Activated T-cell treated with anti-CD3 and anti-CD28 coated beads, Interleukin-2, amount 50 U/mL, for 72 hours (primary cell): ENCODE data around the gene SS18L1. TPM values are rescaled to one million over a fixed set of nuclear protein-coding genes. Genes with fewer than 3 reads are reported as not detected.

Experiments
- ATAC-seq, 2 donors: fragments of 150-1000 bp; cut with Tn5 transposase; replicated peaks in 1 of 2; 2 replicates each; pipeline ENCODE4 v1.10.0; 2021; ENCODE audit warnings: moderate library complexity in 2 of 2, mild to moderate bottlenecking in 1 of 2
- DNase-seq, 2 donors: peaks; one replicate each; pipeline ENCODE4 v3.0.0; 2021 to 2022; ENCODE audit warnings: mixed read lengths in 1 of 2
- H3K27ac Mint-ChIP-seq: one replicate; pipeline ENCODE4 v1.8.0; 2022; ENCODE audit warnings: mild to moderate bottlenecking, moderate library complexity, mixed read lengths
- H3K27me3 Mint-ChIP-seq: one replicate; pipeline ENCODE4 v1.8.0; 2022; ENCODE audit warnings: low read depth, mixed read lengths
- H3K36me3 Mint-ChIP-seq, 2 donors: one replicate each; pipeline ENCODE4 v1.8.0; 2022; ENCODE audit warnings: mixed read lengths in 2 of 2, mild to moderate bottlenecking in 1 of 2; ENCODE audit not compliant: insufficient read depth in 2 of 2
- H3K4me1 Mint-ChIP-seq: one replicate; pipeline ENCODE4 v1.8.0; 2022; ENCODE audit warnings: low read depth, mixed read lengths
- H3K4me3 Mint-ChIP-seq, 2 donors: one replicate each; pipeline ENCODE4 v1.8.0; 2022; ENCODE audit warnings: mild to moderate bottlenecking in 2 of 2, mixed read lengths in 2 of 2, moderate library complexity in 2 of 2
- H3K9me3 Mint-ChIP-seq, 2 donors: one replicate each; pipeline ENCODE4 v1.8.0; 2022; ENCODE audit warnings: mixed read lengths in 2 of 2
- total RNA-seq, 2 donors: library from RNA; stranded (reverse); gene quantifications; one replicate each; pipeline ENCODE4 v1.2.3, GENCODE V29; 2022

SS18L1 gene
- total RNA-seq, 2 donors from 2014 or later: 16.1 to 19.8 TPM

DNA sequence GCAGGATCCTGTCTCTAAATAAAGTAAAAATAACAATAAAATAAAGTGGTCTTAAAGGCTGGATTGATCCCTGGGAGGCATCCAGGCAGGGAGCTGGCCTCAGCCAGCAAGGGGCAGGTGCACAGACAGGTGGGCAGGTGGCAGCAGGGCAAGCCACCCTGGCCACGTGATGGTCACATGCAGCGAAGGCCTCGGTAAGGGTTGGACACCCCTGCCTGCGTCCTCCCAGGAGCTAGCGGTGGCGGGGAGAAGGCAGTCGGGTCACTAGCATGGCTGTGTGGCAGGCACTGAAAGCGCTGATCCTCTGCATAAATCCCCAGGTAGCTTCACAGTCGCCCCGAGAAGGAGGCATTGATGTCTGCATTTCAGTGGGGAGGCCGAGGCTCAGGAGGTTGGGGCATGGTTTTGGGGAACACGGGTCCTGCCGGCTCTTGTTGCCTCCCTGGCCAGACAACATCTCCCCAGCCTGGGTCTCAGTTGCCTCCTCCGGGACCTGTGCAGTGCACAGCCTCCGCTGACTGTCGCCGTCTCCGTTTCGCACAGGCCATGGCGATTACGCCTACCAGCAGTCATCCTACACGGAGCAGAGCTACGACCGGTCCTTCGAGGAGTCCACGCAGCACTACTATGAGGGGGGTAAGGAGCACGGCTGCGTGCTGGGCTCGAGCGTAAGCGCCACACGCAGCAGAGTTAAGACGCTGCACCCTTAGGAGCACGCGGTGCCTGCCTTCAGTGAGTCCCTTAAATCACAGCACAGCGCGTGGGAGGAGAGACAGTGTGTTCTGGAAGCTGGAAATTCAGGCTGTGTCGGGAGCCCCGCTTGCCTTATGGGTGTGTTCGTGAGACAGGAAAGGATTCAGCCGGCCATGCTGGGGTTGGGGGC is 21.6 kb downstream of the SS18L1 start:
- Mint-ChIP-seq H3K4me1 (peaks cover 6% of the 10 kb centered on the region), H3K4me3 (no peak overlapping the region), H3K27ac (no peak overlapping the region), H3K27me3 (no peaks in the 10 kb centered on the region), H3K9me3 (no peaks in the 10 kb centered on the region), H3K36me3 (peaks cover 0 to 3% of the 10 kb centered on the region in 2 donors)
- ATAC-seq (no peak), DNase-seq (no peak)

DNA sequence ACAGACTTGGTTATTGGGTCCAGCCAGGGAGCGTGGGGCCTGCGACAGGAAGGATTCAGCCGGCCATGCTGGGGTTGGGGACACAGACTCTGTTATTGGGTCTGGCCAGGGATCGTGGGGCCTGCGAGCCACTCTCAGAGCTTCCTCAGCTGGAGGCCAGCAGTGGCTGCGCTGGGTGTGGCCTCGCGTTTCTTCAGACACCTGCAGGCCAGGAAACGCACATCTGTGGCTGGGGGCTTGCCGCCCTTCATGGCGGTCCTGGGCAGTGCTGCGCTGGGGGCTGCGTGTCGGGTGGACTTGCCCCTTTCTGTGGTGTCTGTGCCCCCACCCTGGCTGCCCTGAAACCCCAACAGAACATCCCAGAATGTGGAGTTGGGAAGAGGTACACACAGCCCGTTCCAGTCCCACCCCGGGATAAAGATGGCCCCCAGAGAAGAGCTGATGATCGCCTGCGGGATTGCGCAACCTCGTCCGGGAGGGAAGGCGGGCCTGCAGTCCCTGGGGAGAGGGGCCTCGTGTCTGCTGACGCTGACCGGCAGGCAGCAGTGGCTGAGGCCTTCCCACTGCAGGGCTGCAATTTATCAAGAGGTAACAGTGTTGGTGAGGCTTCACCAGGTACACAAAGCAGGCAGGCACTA is 22.3 kb downstream of the SS18L1 start:
- H3K4me3 Mint-ChIP-seq: no peak overlapping the region
- H3K36me3 Mint-ChIP-seq: peaks cover 0 to 3% of the 10 kb centered on the region in 2 donors
- DNase-seq (no peak), ATAC-seq (no peak)
- H3K9me3 Mint-ChIP-seq: no peaks in the 10 kb centered on the region
- no peaks in the 10 kb centered on the region for H3K4me1 Mint-ChIP-seq
- no peaks in the 10 kb centered on the region for H3K27me3 Mint-ChIP-seq
- H3K27ac Mint-ChIP-seq: no peak overlapping the region

DNA sequence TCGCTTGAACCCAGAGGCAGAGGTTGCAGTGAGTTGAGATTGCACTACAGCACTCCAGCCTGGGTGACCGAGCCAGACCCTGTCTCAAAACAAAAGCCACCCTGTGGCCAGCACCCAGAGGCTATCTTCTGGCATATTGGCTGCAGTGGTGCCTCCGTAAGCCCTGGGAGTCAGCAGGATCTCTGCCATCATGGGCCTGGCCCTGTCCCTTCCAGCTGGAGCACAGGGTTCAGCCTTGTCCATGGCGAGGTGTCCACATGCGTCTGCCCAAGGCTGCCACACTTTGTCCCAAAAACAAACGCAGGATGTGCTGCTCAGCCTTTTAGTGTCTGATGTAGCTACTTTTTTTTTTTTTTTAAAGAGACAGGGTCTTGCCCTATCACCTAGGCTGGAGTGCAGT is 23.9 kb downstream of the SS18L1 start:
- ATAC-seq: no peak

DNA sequence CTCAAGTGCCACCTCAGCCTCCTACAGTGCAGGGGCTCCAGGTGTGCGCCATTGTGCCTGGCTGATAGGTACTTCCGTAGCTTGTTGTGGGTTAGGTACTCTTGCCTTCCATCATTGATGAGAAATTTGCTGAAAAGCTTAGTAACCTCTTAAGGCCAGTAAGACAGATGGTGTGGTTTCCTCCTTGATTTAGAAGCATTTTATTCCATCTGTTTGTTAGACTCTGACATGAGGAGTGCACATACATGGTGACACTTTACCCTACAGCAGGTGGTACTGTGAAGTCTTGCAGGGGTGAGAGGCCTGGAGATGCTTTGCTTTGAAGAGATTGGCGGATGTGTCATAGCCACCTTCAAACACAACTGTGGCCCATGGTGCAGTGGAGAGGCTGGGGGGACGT is 24.5 kb downstream of the SS18L1 start:
- Mint-ChIP-seq H3K9me3 (no peaks in the 10 kb centered on the region), H3K4me1 (no peaks in the 10 kb centered on the region), H3K27me3 (no peaks in the 10 kb centered on the region), H3K36me3 (peaks cover 0 to 3% of the 10 kb centered on the region in 2 donors), H3K4me3 (no peak overlapping the region), H3K27ac (no peak overlapping the region)
- ATAC-seq: no peak
- no peak for DNase-seq

More for the DNA sequence above, 23.9 kb downstream of the SS18L1 start:
- H3K27me3 Mint-ChIP-seq: no peaks in the 10 kb centered on the region
- no peaks in the 10 kb centered on the region for H3K9me3 Mint-ChIP-seq
- H3K4me3 Mint-ChIP-seq: no peak overlapping the region
- no peak overlapping the region for H3K27ac Mint-ChIP-seq
- H3K4me1 Mint-ChIP-seq: no peaks in the 10 kb centered on the region
- H3K36me3 Mint-ChIP-seq: peaks cover 0 to 3% of the 10 kb centered on the region in 2 donors
- no peak for DNase-seq

DNA sequence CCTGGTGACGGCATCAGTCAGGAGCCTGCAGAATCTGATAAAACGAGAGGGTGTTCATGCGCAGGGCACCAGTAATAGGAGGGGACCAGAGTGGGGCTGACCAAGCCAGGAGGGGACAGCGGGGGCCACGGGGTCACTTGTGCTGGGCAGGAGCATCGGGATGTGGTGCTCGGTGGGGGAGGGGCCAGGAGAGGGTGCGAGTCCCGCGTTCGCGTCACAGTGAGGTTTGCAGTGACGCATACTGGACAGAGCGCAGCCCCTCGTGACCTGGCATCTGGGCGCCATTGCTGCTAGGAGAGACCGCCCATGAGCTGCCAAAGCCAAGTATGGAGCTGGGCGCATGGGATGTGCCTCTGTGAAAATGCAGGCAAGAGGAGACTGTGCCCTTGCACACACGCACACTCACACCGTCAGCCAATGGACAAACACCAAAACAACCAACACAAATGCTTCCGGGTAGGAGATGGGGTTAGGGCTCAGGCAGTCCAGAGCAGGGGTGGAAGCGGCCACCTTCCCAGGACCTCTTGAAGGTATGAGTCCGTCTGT is 25.4 kb downstream of the SS18L1 start:
- Mint-ChIP-seq H3K27me3 (no peaks in the 10 kb centered on the region), H3K4me3 (no peak overlapping the region), H3K9me3 (no peaks in the 10 kb centered on the region), H3K36me3 (peaks cover 0 to 3% of the 10 kb centered on the region in 2 donors), H3K4me1 (no peaks in the 10 kb centered on the region), H3K27ac (no peak overlapping the region)
- no peak for ATAC-seq
- DNase-seq: no peak

DNA sequence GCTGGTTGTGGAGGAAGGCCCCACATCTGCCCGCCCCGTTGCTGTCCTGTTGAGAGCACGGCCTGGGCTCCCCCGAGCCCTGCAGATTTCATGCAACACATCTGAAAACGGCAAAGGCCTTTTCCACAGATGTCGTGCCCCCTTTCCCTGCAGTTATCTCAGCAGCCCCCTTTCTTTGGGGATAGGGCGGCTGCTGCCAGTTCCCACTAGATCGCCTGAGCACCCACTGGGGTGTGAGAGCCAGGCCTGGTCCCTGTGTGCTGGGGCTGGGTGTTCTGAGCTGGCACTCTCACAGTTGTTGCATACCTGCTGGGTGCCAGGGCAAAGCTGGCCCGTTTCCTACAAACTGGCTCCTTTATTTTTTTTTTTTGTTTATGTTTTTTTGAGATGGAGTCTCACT is 27.0 kb downstream of the SS18L1 start:
- ATAC-seq: no peak
- DNase-seq: no peak
- Mint-ChIP-seq H3K4me3 (no peak overlapping the region), H3K27ac (no peak overlapping the region), H3K4me1 (no peaks in the 10 kb centered on the region), H3K36me3 (peaks cover 0 to 3% of the 10 kb centered on the region in 2 donors), H3K9me3 (no peaks in the 10 kb centered on the region), H3K27me3 (no peaks in the 10 kb centered on the region)

DNA sequence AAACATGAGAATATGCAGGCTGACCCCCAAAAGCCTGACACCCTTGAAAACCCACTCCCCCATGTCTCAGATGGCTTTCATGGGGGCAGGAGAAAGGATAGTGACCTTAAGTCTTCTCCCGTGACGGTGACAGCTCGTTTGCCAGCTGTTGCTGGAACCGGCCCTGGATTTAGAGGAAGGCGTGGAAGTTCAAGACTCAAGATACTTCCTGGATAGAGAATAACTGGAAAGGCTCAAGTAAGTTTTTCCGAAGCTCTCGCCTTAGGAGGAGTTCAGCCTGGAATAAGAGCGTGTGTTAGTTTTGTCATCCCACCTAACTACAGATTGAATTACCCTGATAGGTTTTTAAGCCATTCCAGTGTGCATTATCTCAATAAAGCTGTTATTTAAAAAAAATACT is 27.7 kb downstream of the SS18L1 start:
- Mint-ChIP-seq H3K4me3 (no peak overlapping the region), H3K9me3 (no peaks in the 10 kb centered on the region), H3K4me1 (no peaks in the 10 kb centered on the region), H3K27me3 (no peaks in the 10 kb centered on the region), H3K36me3 (peaks cover 0 to 3% of the 10 kb centered on the region in 2 donors), H3K27ac (no peak overlapping the region)
- ATAC-seq (no peak), DNase-seq (no peak)

DNA sequence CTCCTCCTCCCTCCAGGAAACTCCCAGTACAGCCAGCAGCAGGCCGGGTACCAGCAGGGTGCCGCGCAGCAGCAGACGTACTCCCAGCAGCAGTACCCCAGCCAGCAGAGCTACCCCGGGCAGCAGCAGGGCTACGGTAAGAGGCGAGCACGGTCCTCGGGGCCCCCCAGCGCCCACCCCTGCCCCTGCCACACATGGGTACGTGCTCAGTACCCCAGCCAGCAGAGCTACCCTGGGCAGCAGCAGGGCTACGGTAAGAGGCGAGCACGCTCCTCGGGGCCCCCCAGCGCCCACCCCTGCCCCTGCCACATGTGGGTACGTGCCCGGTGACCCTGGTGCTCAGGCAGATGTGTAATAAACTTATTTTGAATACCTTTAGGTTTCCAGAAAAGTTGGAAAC is 29.1 kb downstream of the SS18L1 start:
- H3K36me3 Mint-ChIP-seq: peaks cover 0 to 3% of the 10 kb centered on the region in 2 donors
- H3K27me3 Mint-ChIP-seq: no peaks in the 10 kb centered on the region
- ATAC-seq (no peak), DNase-seq (no peak)
- H3K27ac Mint-ChIP-seq: no peak overlapping the region
- H3K4me1 Mint-ChIP-seq: no peaks in the 10 kb centered on the region
- no peak overlapping the region for H3K4me3 Mint-ChIP-seq
- H3K9me3 Mint-ChIP-seq: no peaks in the 10 kb centered on the region

DNA sequence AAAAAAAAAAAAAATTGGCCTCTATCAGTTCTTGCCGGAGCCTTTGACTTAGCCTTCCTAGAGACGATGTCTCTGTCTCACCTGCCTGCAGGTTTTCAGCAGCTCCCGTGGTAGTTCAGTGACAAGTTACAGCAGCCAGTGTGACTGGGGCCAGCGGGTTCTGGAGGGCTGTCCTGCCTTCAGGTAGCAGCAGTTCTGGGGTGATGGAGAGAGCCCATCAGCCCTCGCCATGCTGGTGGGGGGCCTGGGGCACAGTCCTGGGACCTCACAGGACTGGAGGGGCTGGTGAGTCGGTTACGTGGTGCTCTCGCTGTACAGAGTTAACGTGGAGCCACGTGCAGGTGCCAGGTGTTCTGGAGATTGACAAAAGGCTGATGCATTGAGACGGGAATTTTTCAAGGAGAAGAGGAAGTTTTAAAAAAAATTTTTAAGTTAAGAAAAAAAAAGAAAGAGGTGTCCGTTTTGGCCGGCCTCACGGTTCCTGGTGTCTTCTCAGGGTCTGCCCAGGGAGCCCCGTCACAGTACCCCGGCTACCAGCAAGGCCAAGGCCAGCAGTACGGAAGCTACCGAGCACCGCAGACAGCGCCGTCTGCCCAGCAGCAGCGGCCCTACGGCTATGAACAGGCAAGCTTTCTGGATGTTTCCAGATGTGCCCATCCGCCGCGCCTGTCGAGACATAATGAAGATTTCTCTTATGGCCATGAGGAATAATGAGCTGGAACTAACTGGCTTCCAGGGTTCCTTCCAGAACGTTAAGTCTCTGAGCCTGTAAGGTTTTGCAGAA is 30.6 kb downstream of the SS18L1 start:
- H3K4me3 Mint-ChIP-seq: no peak overlapping the region
- no peak overlapping the region for H3K27ac Mint-ChIP-seq
- H3K4me1 Mint-ChIP-seq: no peaks in the 10 kb centered on the region
- H3K27me3 Mint-ChIP-seq: no peaks in the 10 kb centered on the region
- H3K36me3 Mint-ChIP-seq: peaks cover 0 to 3% of the 10 kb centered on the region in 2 donors
- ATAC-seq (no peak), DNase-seq (no peak)
- no peaks in the 10 kb centered on the region for H3K9me3 Mint-ChIP-seq

DNA sequence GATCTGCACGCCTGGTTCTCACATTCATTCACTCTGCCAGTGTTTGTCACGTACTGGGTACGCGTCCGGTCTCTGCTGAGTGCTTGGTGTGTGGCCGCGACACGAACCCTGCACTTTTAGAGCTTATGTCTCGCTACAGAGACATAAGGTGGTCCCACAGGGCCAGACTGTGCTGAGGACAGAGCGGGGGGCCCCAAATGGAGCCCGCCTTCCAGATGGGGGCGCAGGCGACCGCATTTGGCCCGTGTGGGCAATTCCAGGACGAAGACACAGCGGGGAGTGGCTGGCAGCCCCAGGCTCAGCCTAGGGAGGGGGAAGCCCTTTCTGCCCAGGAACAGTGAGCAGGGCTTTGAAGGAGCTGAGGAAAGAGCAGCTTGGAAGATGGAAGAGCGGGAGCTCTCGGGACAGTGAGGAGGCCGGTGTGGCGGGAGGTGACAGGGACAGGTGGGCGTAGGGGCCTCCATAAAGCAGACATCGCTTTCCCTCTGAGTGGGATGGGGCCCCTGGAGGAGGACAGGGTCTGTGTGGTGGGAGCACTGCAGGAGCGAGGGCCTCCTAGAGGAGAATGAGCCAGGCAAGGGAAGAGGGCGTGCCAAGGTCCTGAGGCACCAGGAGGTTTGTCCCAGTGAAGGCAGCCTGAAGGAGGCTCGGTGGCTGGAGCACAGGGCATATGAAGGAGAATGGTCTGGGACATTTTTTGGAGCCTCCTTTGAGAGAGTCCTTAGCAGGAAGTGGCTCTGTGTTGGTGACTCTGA is 31.5 kb downstream of the SS18L1 start:
- no peak overlapping the region for H3K4me3 Mint-ChIP-seq
- H3K27me3 Mint-ChIP-seq: no peaks in the 10 kb centered on the region
- peaks cover 0 to 3% of the 10 kb centered on the region in 2 donors for H3K36me3 Mint-ChIP-seq
- H3K9me3 Mint-ChIP-seq: no peaks in the 10 kb centered on the region
- DNase-seq: no peak
- ATAC-seq: no peak
- H3K27ac Mint-ChIP-seq: no peak overlapping the region
- H3K4me1 Mint-ChIP-seq: no peaks in the 10 kb centered on the region

DNA sequence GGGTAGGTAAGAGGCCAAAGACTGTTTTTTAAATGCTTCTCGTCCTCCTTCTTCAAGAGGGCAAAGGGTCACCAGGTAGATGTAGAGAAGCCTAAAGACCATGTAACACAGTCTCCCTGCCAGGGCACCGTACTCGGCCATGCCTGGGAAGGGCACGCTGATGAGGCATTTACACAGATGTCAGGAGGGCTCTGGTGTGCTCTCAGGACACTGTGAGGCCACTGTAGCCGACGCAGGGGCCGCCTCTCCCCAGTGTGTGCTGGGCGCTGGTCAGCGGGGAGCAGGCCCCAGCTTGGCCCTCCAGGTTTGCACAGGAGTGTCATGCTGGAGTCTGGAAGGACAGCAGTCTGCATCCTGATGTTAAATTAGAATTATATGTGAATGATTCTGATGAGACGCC is 32.1 kb downstream of the SS18L1 start:
- Mint-ChIP-seq H3K4me1 (no peaks in the 10 kb centered on the region), H3K9me3 (no peaks in the 10 kb centered on the region), H3K36me3 (peaks cover 0 to 3% of the 10 kb centered on the region in 2 donors), H3K4me3 (no peak overlapping the region), H3K27ac (no peak overlapping the region), H3K27me3 (no peaks in the 10 kb centered on the region)
- DNase-seq: no peak
- no peak for ATAC-seq

DNA sequence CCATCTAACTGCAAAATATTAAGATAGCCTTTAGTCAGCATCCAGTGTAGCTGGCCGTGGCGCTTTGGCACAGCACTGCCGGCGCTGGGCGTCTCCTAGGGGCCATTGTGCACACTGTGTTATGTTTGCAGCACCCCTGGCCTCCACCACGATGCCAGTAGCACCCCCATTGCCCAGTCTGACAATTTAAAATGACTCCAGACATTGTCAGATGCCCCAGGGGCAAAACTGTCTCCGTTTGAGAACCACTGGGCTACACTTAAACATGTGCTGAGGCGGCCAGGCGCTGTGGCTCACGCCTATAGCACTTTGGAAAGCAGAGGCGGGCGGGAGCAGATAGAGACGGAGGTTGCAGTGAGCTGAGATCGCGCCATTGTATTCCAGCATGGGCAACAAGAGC is 33.3 kb downstream of the SS18L1 start:
- Mint-ChIP-seq H3K4me1 (peaks cover 6% of the 10 kb centered on the region), H3K4me3 (no peak overlapping the region), H3K36me3 (peaks cover 0 to 3% of the 10 kb centered on the region in 2 donors), H3K27ac (no peak overlapping the region), H3K9me3 (no peaks in the 10 kb centered on the region), H3K27me3 (no peaks in the 10 kb centered on the region)
- DNase-seq: no peak
- ATAC-seq: no peak
